ENCODE results near the gene PLXNB2.

DNA sequence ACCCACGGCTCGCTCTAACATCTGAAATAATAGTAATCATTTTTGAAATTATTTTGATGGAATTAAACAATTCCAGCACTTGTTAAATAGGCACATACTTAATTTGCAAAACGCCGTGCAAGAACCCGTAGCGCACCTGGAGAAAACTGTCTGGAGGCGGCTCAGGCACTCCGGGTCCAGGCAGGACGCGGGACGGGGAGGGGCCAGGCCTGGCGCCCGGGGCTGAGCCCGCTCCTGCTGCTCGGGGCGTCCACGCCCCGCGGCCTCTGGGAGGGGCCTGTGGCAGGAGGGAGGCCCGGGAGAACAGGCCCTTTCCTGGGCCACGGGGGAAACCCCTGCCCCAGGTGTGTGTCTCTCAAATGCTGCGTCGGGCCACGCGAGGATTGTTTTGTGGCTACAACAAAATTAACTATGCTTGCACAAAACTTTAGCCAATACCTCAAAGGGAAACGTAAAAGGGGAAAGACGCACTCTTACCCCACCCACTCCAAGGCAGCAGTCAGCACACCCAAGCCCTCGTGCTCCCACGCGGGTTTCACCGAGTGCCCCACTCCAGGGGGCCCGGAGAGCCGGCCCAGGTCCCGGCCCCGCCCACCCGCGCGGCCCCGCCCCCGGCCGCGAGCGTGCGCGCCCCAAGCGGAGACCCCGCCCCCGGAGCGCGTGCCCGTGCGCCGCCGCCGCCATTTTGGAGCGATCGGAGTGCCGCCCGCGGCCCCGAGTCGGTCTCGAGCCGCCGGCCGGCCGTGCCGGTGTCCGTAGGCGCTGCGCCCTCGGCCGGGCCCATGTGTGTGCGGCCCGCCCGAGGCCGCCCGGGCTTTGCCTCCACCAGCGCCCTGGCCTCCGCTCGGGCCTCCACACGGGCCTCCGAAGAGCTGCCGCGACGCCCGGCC, 35.5 kb upstream of the PLXNB2 start, which contains the start of gene PPP6R2:
- TF ChIP-seq, protein P1, sequence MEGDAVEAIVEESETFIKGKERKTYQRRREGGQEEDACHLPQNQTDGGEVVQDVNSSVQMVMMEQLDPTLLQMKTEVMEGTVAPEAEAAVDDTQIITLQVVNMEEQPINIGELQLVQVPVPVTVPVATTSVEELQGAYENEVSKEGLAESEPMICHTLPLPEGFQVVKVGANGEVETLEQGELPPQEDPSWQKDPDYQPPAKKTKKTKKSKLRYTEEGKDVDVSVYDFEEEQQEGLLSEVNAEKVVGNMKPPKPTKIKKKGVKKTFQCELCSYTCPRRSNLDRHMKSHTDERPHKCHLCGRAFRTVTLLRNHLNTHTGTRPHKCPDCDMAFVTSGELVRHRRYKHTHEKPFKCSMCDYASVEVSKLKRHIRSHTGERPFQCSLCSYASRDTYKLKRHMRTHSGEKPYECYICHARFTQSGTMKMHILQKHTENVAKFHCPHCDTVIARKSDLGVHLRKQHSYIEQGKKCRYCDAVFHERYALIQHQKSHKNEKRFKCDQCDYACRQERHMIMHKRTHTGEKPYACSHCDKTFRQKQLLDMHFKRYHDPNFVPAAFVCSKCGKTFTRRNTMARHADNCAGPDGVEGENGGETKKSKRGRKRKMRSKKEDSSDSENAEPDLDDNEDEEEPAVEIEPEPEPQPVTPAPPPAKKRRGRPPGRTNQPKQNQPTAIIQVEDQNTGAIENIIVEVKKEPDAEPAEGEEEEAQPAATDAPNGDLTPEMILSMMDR (conservative IDR thresholded peaks at IDR 0.05), result no peak; the same call in none of the 2 replicates
- TF ChIP-seq ZFX (IDR thresholded peaks at IDR 0.05), result peak; percentile 61; the same call in 1 of the 2 replicates
